Ovary (tissue), 9 donors: ENCODE data around the gene KIAA1328. TPM values are rescaled to one million over a fixed set of nuclear protein-coding genes. Genes with fewer than 3 reads are reported as not detected.

Experiments used
- DNase-seq, 5 donors: peaks; one replicate each; pipeline ENCODE4 v3.0.0-alpha.2; 2019 to 2020
- H3K27ac ChIP-seq, 2 donors: fragments of 200-600 bp; one replicate each; pipeline versions ENCODE4 v1.5.1 to v1.8.0; 2019 to 2022
- H3K27me3 ChIP-seq: fragments of 200-600 bp; one replicate; pipeline ENCODE4 v1.8.0; 2022
- H3K36me3 ChIP-seq: fragments of 200-600 bp; sonication (generic); one replicate; pipeline ENCODE4 v1.5.1; 2019
- H3K4me1 ChIP-seq: one replicate; pipeline ENCODE4 v1.8.1; 2013; ENCODE audit warnings: mild to moderate bottlenecking, moderate library complexity; ENCODE audit not compliant: insufficient read depth
- H3K4me3 ChIP-seq: fragments of 200-600 bp; sonication (generic); one replicate; pipeline ENCODE4 v1.5.1; 2017
- H3K9me3 ChIP-seq, 2 donors: fragments of 200-600 bp in 1 of 2; sonication (generic) in 1 of 2; one replicate each; pipeline versions ENCODE4 v1.5.1 to v1.8.1; 2013 to 2019; ENCODE audit warnings: mild to moderate bottlenecking in 1 of 2, moderate library complexity in 1 of 2
- EP300 ChIP-seq: sonication (generic); formaldehyde crosslinking; IDR thresholded peaks from one replicate; pipeline ENCODE4 v1.6.1; 2017; ENCODE audit warnings: antibody characterized with exemption
- POLR2A ChIP-seq: fragments of 450-650 bp; IDR thresholded peaks from one replicate; pipeline ENCODE4 v1.6.1; 2017; ENCODE audit warnings: antibody characterized with exemption, mild to moderate bottlenecking, moderate library complexity
- WGBS, 3 donors: extraction: QIAGEN DNeasy Blood & Tissue Kit in 1 of 3; methylation state at CpG; one replicate each; pipeline versions ENCODE4 v1.1.5 to v1.1.7; 2013 to 2017; 5-methylcytosine and 5-hydroxymethylcytosine counted together
- intact Hi-C, 4 donors: fragments of 100-400 bp; cut with DNase I; formaldehyde crosslinking; loops; one replicate each; pipeline versions ENCODE4 v1.11.0 to v1.15.1; 2022 to 2023
- polyA plus RNA-seq, 2 donors: library from polyadenylated mRNA; stranded (reverse); fragments of 200-250 nt in 1 of 2; fragments of 350-450 nt in 1 of 2; fragmentation: Illumina TruSeq in 1 of 2; extraction: RNeasy Lipid Tissue Mini Kit (QIAGEN cat#74804) in 1 of 2; gene quantifications; one replicate each; pipeline ENCODE4 v1.2.3, GENCODE V29; 2013 to 2014
- total RNA-seq, 7 donors: library from RNA; depleted of rRNA in 2 of 7; stranded (reverse); fragments of >200 nt in 2 of 7; fragmentation: NEBNext Ultra II Directional in 3 of 7; extraction: Animal tissue kit (Norgen Biotek cat#: 25700) in 3 of 7; gene quantifications; one replicate each; pipeline versions ENCODE4 v1.1.0 to v1.2.4, GENCODE V29; 2016 to 2023
- TF ChIP-seq, protein P1 (sequence below), 3 donors: fragments of 450-650 bp in 2 of 3; fragments of 200-600 bp in 1 of 3; IDR thresholded peaks; one replicate each; pipeline versions ENCODE4 v1.5.1 to v1.8.0; 2016 to 2022; ENCODE audit warnings: antibody characterized with exemption in 3 of 3, mild to moderate bottlenecking in 1 of 3
- donor health status: DM: no; HTN: no; CAD: no; lungs with moderate emphysema.
- donor health status: DM: no; HTN: no; CAD: no.
- donor health status: Bipolar disorder and iron deficiency.
- donor health status: DM: yes; HTN: yes; CAD: no.
- donor health status: DM: no; HTN: no; CAD: no.
- donor health status: DM: yes; HTN: yes; CAD: no.

KIAA1328 gene
- total and polyA plus RNA-seq, 9 donors = 6.7 to 38.3 (median 18.7) TPM

GRCh38 chr18:37259711-37260110, 430.8 kb downstream of the KIAA1328 start:
- Histone ChIP-seq H3K27me3 (no peaks in the 10 kb centered on the region), H3K9me3 (no peaks in the 10 kb centered on the region), H3K27ac (no peak overlapping the region), H3K4me3 (no peak overlapping the region), H3K36me3 (no peaks in the 10 kb centered on the region), H3K4me1 (no peaks in the 10 kb centered on the region)
- intact Hi-C loops = no loop called here
- DNase-seq = no peak
- 75 to 89% (median 82%) methylated on average over 5 of the region's 5 CpGs for WGBS, 3 donors
- TF ChIP-seq EP300 = no peak
- TF ChIP-seq POLR2A = no peak
- TF ChIP-seq, protein P1, sequence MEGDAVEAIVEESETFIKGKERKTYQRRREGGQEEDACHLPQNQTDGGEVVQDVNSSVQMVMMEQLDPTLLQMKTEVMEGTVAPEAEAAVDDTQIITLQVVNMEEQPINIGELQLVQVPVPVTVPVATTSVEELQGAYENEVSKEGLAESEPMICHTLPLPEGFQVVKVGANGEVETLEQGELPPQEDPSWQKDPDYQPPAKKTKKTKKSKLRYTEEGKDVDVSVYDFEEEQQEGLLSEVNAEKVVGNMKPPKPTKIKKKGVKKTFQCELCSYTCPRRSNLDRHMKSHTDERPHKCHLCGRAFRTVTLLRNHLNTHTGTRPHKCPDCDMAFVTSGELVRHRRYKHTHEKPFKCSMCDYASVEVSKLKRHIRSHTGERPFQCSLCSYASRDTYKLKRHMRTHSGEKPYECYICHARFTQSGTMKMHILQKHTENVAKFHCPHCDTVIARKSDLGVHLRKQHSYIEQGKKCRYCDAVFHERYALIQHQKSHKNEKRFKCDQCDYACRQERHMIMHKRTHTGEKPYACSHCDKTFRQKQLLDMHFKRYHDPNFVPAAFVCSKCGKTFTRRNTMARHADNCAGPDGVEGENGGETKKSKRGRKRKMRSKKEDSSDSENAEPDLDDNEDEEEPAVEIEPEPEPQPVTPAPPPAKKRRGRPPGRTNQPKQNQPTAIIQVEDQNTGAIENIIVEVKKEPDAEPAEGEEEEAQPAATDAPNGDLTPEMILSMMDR (IDR thresholded peaks at IDR 0.05) = no peak

DNA sequence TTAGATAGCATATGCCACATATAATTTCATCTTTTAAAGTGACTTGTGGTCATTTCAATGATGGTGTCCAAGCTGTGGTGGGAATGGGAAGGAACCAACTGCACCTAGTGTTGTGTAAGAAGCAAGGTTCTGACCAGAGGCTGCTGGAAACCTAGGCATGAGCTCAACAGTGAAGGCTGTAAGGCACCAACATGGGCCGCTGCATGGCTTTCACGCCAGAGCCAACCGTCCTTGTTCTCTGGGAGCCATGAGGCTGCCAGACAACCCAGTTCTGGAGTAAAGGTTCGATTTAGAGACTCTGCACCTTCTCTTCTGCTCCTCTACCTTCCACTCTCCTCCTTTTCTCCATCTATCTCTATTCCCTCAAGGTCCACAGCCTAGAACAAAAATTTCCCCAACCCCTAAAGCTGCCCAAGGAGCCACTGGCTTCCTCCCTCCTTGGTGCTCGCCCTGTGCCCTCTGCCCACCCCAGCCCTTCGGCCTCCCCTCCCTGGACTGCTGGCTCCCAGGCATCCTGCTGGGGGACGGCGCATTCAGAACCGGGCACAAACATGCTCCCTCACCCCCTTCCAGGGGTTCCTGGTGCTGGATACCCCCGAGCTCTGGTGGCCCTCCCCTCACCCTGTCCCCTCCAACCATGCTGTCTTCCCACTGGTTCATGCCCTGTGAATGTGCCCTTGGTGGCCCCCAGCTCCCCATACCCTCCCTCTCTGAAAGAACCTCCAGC, 431.6 kb downstream of the KIAA1328 start:
- no peaks in the 10 kb centered on the region for H3K9me3 ChIP-seq

GRCh38 chr18:37261246-37261840, 432.4 kb downstream of the KIAA1328 start:
- H3K9me3 ChIP-seq = no peaks in the 10 kb centered on the region
- no peak overlapping the region for H3K4me3 ChIP-seq
- intact Hi-C loops = no loop called here
- DNase-seq = no peak
- H3K27ac ChIP-seq = no peak overlapping the region
- H3K4me1 ChIP-seq = no peaks in the 10 kb centered on the region
- H3K36me3 ChIP-seq = no peaks in the 10 kb centered on the region
- H3K27me3 ChIP-seq = no peaks in the 10 kb centered on the region
- WGBS, 3 donors = 89 to 96% (median 94%) methylated on average over 11 of the region's 11 CpGs
- TF ChIP-seq POLR2A (no peak), EP300 (no peak)
- TF ChIP-seq, protein P1 (IDR thresholded peaks at IDR 0.05) = no peak

More for the DNA sequence above, 431.6 kb downstream of the KIAA1328 start:
- Histone ChIP-seq H3K36me3 (no peaks in the 10 kb centered on the region), H3K4me1 (no peaks in the 10 kb centered on the region), H3K4me3 (no peak overlapping the region), H3K27me3 (no peaks in the 10 kb centered on the region), H3K27ac (no peak overlapping the region)
- 88 to 89% (median 89%) methylated on average over 10 of the region's 10 CpGs for WGBS, 3 donors
- no peak for DNase-seq
- intact Hi-C loops = no loop called here
- TF ChIP-seq EP300 = no peak
- TF ChIP-seq, protein P1 (IDR thresholded peaks at IDR 0.05) = no peak
- no peak for TF ChIP-seq POLR2A

DNA sequence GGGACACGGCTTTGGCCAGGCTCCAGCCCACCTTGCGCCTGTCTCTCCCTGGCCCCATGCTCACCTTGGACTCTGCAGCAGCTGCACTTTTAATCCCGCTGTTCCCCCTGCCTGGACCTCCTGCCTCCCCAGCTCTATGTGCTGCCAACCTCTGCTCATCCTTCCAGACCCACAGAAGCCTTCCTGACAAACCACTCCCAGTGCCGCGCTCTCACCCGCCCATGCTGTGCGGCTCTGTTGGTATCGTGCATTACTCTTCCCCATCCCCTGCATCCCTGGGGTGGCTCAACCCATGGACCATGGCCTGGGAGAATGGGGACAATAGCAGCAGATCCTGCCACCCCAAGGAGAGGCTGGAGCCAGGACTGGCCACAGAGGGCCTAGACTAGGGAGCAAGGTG, 433.1 kb downstream of the KIAA1328 start:
- intact Hi-C loops = no loop called here
- 84 to 90% (median 89%) methylated on average over 8 of the region's 8 CpGs for WGBS, 3 donors
- Histone ChIP-seq H3K9me3 (no peaks in the 10 kb centered on the region), H3K4me3 (no peak overlapping the region), H3K27me3 (no peaks in the 10 kb centered on the region), H3K36me3 (no peaks in the 10 kb centered on the region), H3K4me1 (no peaks in the 10 kb centered on the region), H3K27ac (no peak overlapping the region)
- no peak for DNase-seq
- TF ChIP-seq, protein P1 (IDR thresholded peaks at IDR 0.05) = no peak
- no peak for TF ChIP-seq POLR2A
- no peak for TF ChIP-seq EP300
